Brain pericyte (primary cell): ENCODE data around the gene TAF1B.
"Not testable (repeated sequence)": the region's sequence is repeated elsewhere in the genome, so short reads cannot be mapped to it uniquely, and the experiment has no call there.

Source experiments
- DNase-seq: peaks from one replicate; pipeline ENCODE4 v3.0.0-alpha.2; 2012; ENCODE audit warnings: low read depth, low spot score

TAF1B gene

DNA sequence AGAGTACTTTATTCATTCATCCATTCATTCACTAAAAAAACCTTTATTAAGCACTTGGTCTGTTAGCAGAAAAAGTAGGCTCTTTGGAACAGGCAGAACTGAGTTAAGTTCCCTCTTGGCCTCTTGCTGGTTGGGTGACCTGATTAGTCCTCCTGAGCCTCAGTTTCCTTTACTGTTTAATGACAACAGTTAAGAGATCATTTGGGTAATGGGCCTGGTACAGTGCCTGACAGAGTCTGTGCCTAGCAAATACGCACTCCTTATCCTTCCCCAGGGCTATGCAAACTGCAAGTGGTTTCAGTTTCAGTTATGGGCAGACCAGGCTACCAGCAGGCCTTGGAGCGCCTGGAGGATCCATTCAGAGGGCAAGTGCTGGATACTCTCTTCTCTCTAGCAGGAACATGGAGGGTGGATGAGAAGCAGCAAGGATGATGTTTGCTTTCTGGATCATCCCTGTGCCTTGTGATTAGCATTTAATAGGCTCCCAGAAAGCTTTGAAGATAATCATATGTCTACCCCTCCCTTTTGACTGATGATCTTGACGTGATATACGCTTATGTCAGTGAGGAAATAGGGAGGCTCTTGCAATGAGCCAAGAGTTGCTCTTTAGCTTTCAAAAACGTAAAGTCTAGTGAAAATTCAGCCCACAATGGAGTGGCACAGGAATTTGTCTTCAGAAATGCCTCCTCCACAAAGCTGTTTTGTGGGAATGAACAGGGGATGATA lies 12.4 kb upstream of the TAF1B start:
- no peak for DNase-seq

DNA sequence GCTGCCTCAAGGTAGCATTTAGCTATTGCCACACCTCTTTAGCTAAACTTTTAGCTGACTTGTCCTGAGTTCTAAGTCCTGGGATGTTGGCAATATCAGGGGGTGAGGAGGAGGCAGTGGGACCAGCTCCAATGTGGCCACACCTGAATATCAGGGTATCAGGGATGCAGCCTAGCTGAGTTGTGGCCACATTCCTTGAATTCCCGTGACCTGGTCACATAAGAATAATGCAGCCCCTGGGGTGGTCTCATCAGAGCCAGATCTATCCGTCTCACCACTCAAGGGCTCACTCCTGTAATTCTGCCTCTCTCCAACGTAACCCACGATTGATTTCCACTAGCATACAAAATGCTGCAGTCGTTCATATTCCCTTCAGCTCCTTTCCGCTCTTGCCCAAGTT lies 11.6 kb upstream of the TAF1B start:
- DNase-seq, result no peak

DNA sequence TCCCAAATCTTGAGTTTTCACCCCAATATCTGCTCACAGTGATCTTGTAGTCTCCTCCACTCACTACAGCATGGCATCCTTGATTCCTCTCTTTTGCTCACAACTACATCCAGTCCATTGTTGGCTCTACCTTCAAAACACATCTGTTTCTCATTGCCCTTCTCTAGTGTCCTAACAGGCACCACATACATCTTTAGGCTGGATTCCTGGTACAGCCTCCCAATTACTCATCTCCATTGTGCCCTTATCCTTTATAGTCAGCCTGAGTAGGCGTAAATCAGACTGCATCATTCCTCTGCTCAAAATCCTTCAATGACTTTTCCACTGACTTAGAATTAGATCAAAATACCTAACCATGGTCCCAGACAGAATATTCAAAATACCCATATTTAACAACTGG lies 10.7 kb upstream of the TAF1B start:
- no peak for DNase-seq

DNA sequence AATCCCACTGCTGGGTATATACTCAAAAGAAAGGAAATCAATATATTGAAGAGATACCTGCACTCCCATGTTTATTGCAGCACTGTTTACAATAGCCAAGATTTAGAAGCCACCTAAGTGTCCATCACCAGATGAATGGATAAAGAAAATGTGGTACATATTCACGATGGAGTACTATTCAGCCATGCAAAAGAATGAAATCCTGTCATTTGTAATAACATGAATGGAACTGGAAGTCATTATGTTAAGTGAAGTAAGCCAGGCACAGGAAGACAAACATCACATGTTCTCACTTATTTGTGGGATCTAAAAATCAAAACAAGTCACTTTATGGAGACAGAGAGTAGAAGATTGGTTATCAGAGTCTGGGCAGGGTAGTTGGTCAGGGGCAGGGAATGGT lies 8.2 kb upstream of the TAF1B start:
- DNase-seq, result not testable (repeated sequence)

DNA sequence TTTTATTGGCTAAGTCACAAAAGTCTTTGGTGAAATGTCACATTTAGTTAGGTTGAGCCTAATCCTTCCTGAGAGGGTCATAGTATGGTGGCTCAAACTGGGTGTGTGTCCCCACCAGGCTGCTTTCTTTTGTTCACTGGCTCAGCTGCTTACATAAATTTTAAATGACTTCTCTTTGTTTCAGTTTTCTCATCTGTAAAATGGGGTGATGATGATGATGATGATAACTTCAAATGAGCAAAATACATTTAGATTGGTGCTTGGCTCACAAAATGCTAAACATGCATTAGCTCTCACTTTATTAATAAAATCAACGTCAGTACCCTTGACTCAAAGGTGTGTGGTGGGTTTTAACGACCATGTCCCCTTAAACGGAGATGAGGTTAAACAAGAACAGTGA lies 7.2 kb upstream of the TAF1B start:
- no peak for DNase-seq

DNA sequence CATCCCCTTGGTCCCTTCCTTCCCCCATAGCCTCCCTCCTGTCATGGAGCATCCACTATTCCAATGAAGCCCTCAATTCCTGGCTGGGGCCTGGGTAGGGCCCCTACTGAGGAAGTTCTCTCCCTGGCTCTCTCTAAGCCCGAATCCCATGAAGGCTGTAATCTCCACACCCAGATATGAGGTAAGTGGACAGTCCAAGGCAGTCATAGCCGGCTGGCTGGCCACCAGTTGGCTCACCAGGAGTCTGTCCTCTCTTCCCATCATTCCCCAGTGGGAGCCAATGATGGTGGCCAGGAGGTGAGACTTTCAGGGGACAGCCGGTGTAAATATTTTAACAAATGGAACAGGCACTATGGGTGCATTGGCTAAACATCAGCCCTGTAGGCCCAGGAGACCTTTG lies 6.8 kb upstream of the TAF1B start:
- DNase-seq, result no peak

DNA sequence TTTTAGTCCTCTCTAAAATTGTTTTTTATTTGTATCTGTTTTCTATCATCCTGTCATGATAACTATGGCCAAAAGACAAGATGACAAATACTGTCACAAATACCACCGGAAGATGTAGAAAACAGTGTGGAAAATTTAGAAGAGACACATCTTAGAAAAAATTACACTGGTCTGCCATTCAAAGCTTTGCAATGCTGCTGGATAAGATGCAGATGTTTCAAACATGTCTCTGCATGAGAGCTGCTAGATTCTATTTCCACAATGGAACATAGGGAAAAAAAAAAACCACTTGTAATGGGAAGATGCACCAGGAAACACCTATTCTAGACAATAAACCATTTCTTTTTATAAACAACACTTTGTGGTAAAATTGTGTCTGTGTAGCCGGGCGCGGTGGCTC lies 5.8 kb upstream of the TAF1B start:
- no peak for DNase-seq

DNA sequence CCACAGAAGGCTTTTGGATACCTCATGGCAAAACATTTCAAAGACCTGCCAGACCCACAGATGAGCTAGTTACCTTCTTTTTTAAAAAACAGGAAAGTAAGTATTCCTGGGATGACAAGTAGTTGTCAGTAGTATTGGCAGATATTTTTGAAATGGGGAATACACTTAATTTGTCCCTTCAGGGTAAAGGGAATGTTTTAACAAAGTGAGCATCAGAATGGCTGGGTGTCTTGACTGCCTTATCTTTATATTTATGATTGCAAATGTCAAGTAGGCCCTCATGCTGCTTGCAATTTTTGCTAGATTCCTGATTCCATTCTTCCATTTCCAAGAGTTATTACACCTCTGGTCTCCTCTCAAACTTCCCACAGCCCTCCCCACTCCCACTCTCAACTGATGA lies 4.9 kb upstream of the TAF1B start:
- DNase-seq, result no peak

DNA sequence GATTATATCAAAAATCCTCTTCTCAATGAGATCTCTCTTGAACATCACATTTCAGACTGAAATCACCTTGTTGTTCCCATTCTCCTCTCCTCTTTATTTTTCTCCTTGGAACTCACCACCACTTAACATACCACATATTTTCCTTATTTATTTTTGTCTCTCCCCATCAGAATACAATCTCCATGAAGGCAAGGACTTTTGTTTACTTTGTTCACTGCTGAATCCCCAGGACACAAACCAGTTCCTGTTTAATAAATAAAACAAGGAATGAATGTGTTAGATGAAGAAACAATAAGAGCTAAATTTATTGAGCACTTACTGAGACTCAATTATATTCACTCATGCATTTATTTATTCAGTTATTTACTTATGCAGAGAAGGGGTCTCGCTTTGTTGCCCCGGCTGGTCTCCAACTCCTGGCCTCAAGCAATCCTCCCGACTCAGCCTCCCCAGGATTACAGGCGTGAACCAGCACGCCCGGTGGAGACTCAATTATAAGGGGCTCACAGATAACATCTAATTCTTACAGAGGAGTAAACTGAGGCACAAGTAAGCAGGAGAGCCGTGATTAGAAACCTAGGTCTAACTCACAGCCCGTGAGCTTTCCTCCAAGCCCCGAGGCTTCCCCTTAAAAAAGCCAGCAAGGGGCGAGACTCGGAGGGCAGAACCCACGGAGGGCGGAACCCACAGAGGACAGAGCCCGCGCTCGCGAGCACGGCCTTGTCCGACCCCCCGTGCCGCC lies 616 bp upstream of the TAF1B start:
- DNase-seq, result no peak

DNA sequence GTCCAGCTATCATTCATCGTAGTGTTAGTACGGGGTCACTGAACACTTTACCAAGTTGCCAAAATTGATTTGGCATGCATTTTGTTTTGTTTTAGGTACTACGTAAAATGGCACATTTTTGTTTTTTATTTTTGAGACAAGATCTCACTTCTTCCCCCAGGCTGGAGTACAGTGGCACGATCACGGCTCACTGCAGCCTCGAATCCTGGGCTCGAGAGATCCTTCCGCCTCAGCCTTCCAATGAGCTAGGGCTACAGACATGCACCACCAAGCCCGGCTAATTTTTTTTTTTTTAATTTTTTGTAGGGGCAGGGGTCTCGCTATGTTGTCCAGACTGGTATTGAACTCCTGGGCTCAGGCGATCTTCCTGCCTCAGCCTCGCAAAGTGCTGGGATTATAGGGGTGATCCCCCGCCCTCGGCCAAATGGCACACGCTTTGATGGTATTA lies 786 bp downstream of the TAF1B start:
- DNase-seq, result no peak

DNA sequence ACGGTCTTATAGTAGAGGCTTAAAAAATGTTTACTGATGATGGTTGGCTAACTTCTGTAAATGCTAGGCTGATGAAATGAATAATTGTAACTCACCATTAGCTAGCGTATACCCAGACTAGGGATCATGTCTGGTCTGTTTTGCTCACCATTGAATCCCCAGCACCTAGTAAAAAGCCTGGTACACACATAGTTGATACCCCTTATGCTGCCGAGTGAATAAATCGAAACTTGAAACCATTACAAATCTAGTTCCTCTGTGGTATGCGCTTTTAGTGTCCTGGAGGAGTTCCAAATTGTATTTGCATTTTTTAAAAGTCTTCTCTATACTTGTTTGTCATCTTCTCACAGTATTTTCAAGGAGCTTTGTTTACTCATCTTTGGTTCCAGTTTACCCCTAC lies 1.3 kb downstream of the TAF1B start:
- DNase-seq, result no peak

DNA sequence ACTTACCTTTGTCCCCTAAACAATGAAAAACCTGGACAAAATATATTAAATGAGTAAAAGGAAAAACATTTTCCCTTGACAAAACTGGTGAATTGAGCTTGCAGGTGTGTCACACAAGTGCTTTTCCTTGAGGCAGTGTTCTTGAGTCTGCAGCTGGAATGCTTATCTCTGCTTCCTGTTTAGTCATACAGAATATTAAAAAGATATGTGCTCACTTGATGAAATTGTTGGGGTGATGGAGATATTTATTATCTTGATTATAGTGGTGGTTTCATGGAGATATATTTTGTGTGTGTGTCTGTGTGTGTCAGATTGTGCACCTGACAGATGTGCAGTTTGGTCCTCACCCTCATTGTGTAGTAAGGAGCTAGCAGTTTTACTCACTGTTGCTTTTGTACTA lies 3.3 kb downstream of the TAF1B start:
- DNase-seq, result no peak

DNA sequence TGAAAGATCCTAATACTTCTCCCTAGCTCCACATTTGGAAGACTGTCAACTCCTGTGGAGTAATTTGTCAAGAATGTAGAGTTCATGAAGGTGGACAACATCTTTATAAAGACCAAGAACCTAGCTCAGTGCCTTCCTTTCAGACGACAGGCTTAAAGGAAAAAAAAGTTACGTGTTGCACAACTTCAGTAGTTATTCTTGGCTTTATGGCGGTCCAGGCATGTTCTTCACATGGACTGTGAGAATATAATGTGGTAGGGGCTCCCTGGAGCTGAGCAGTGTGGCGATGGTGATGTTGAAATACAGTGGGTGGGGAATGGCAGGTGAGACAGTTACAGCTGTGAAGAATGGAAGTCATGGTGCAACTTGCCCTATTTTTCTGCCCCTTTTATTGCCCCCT lies 3.9 kb downstream of the TAF1B start:
- no peak for DNase-seq

DNA sequence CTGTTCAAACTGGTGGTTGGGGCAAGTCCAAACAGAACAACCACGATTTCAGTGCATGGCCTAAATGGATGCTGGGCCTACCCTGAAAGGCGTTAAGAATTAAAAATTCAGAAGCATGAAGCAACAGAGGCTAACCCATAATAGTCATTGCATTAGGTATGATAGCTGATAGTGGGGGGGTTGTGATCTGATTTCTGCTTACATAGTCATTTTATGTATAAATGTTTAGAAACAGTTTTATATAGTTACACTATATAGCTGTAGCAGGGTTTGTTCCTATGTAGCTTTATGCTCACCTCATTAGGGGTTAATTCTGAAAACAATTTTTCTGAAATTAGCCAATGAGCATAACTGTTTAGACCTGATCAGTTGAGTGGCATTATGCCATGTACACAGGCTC lies 9.6 kb downstream of the TAF1B start:
- no peak for DNase-seq

DNA sequence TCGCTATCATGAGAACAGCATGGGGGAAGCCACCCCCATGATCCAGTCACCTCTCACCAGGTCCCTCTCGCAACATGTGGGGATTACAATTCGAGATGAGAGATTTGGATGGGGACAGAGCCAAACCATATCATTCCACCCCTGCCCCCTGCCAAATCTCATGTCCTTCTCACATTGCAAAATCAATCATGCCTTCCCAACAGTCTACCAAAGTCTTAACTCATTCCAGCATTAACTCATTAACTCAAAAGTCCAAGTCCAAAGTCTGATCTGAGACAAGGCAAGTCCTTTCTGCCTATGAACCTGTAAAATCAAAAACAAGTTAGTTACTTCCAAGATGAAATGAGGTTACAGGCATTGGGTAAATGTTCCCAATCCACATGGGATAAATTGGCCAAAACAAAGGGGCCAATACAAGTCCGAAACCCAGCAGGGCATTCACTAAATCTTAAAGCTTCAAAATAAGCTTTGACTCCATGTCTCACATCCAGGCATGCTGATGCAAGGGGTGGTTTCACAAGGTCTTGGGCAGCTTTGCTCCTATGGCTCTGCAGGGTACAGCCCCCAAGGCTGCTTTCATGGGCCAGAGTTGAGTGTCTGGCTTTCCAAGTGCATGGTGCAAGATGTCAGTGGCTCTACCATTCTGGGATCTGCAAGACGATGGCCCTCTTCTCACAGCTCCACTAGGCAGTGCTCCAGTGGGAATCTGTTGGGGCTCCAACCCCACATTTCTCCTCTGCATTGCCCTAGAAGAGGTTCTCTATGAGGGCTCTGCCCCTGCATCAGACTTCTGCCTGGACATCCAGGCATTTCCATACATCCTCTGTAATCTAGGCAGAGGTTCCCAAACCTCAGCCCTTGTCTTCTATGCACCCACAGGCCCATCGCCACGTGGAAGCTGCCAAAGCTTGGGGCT lies 14.8 kb downstream of the TAF1B start:
- DNase-seq, result no peak

DNA sequence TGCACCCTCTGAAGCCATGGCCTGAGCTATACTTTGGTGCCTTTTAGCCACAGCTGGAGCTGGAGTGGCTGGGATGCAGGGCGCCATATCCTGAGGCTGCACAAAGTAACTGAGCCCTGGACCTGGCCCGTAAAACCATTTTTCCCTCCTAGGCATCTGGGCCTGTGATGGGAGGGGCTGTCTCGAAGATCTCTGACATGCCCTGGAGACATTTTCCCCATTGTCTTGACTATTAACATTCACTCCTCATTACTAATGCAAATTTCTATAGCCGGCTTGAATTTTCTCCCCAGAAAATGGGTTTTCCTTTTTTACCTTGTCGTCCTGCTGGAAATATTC lies 15.4 kb downstream of the TAF1B start:
- DNase-seq, result no peak

DNA sequence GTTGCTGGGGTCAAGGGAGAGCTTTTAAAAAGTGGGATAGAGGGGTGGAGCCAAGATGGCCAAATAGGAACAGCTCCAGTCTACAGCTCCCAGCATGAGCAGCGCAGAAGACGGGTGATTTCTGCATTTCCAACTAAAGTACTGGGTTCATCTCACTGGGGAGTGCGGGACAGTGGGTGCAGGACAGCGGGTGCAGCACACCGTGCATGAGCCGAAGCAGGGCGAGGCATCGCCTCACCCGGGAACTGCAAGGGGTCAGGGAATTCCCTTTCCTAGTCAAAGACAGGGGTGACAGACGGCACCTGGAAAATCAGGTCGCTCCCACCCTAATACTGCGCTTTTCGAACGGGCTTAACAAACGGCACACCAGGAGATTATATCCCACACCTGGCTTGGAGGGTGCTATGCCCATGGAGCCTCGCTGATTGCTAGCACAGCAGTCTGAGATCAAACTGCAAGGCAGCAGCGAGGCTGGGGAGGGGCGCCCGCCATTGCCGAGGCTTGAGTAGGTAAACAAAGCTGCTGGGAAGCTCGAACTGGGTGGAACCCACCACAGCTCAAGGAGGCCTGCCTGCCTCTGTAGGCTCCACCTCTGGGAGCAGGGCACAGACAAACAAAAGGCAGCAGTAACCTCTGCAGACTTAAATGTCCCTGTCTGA lies 17.8 kb downstream of the TAF1B start:
- DNase-seq, result not testable (repeated sequence)

DNA sequence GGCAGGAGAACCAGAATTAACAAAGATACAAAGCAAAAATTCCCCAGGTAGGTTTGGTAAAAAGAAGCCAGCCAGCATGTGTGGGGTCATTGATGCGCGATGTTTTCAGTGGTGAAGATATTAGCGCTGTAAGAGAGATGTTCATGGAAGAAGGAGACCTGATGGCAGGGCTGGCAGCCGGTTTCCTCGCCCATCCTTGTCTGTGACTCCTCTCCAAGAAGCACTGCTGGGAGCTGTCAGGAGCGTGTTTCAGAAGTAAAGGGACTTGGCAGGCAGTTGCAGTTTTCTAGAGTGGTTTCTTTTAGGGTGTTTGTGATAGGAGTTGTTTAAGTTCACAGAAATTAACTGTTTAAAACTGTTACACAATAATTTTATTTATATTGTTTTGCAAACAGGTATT lies 24.6 kb downstream of the TAF1B start:
- DNase-seq, result no peak

DNA sequence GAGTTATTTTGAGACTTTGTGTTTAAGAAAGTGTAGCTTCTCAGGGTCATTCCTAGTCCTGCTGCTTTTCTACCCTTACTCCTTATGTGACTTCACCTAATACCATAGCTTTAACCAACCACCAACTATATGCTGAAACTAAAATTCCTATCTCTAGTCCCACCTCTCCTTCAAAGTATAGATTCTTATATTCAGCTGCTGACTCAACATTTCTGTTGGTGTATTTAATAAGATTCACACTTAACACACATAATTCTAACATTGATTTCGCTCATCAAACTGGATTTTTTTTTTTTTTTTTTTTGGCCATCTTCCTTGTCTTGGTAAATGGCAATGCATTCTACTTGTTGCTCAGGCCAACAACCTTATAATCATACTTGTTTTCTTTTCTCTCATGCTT lies 30.1 kb downstream of the TAF1B start:
- no peak for DNase-seq

DNA sequence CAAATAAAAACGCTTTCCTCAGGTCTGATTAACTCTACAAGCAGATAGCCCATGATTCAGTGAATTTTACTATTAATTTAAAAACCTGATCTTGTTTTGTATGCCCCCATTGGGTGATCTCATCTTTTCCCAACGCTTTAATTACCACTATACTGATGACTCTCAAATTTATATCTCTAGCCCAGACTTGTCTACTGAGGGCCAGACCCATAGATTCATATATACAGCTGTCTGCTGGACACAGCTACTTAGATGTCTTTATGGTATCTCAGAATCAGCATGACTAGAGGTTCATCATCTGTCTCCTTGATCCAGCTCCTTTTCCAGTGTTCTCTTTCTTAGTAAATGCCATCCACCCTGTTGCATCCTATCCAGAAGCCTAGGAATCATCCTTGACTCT lies 33.8 kb downstream of the TAF1B start:
- no peak for DNase-seq

DNA sequence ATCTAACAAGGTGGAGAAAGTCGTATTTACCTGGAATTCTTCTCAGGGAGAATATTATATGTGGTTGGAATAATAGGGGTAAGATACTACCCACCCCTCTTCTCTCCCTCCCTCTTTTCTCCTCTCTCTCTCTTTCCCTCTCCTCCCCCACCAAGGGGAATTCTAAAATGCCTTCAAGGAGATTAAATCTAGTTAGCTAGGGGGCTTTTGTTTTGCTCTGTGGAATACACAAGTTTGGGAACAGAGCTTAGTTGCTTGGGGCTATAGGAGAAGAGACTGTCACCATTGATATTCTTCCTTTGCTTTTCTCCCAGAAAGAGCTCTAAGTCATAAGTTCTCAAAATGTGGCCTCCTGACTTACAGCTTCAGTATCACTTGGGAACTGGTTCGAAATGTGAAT lies 34.5 kb downstream of the TAF1B start:
- no peak for DNase-seq
